GM12878 (cell line): Measurements from ENCODE around the gene IFIH1. TPM values are rescaled to one million over a fixed set of nuclear protein-coding genes. Genes with fewer than 3 reads are reported as not detected.

Source experiments
- ATF3 ChIP-seq: IDR thresholded peaks from 2 replicates; pipeline ENCODE4 v1.6.1; 2011; ENCODE audit warnings: low read depth, mild to moderate bottlenecking, low read length, moderate library complexity, borderline replicate concordance; ENCODE audit errors: extremely low read depth
- HDGF ChIP-seq: fragments of 450-650 bp; IDR thresholded peaks from 2 replicates; pipeline ENCODE4 v1.6.1; 2016; ENCODE audit warnings: antibody characterized with exemption
- NFYB ChIP-seq: IDR thresholded peaks from 2 replicates; pipeline ENCODE4 v1.6.1; 2011; ENCODE audit warnings: low read depth, mild to moderate bottlenecking, low read length, improper control_type of control experiment, moderate library complexity; ENCODE audit not compliant: insufficient read depth
- REST ChIP-seq: IDR thresholded peaks from 2 replicates; pipeline ENCODE4 v1.6.1; 2012; ENCODE audit warnings: mild to moderate bottlenecking, low read depth, low read length
- ZBTB33 ChIP-seq: fragments of 450-650 bp; IDR thresholded peaks from 2 replicates; pipeline ENCODE4 v1.6.1; 2017; ENCODE audit warnings: mild to moderate bottlenecking
- ZBTB4 ChIP-seq: fragments of 450-650 bp; formaldehyde crosslinking; IDR thresholded peaks from 2 replicates; pipeline ENCODE4 v1.4.0; 2022; ENCODE audit warnings: mild to moderate bottlenecking, moderate library complexity
- polyA plus RNA-seq, 11 experiments: library from polyadenylated mRNA; depleted of rRNA in 4 of 11; unstranded in 6 of 11; stranded (reverse) in 5 of 11; fragments of >200 nt; fragmentation: Nextera tagmentation in 4 of 11; fragmentation: Illumina TruSeq in 1 of 11; extraction: Ambion mirVana in 4 of 11; extraction: Trizol in 1 of 11; gene quantifications; 1 replicate in 1 of 11; 2 replicates in 10 of 11; pipeline versions ENCODE4 v1.2.1 to v1.2.3, GENCODE V29; 2011 to 2016; ENCODE audit warnings: inconsistent platforms in 2 of 11, missing spikeins in 2 of 11, low read depth in 1 of 11
- total RNA-seq, 4 experiments: library from RNA; depleted of rRNA in 3 of 4; stranded (reverse); fragments of >200 nt in 3 of 4; fragmentation: Illumina TruSeq in 1 of 4; extraction: Trizol in 1 of 4; gene quantifications; 2 replicates each; pipeline versions ENCODE4 v1.2.1 to v1.2.3, GENCODE V29; 2013 to 2021

IFIH1 gene
- total and polyA plus RNA-seq, 10 of the 15 experiments (the other 5 are each of a cell fraction or from before 2014, with no cell fraction given), result 12.5 to 40.9 (median 28.8) TPM

- TF ChIP-seq ATF3 (no peak), HDGF (no peak), ZBTB4 (CRISPR knock-in tag) (no peak), REST (no peak), ZBTB33 (no peak), NFYB (no peak)
Measured at GRCh38 chr2:162252153-162252552, 66.3 kb downstream of the IFIH1 start (continued).
